Heart left ventricle (tissue), 16 donors: Measurements from ENCODE around the gene COL23A1. TPM values are rescaled to one million over a fixed set of nuclear protein-coding genes. Genes with fewer than 3 reads are reported as not detected.
"Not testable (repeated sequence)": the region's sequence is repeated elsewhere in the genome, so short reads cannot be mapped to it uniquely, and the experiment has no call there.

ENCODE experiments used
- ATAC-seq, 4 donors: fragments of 200-7000 bp; cut with Tn5 transposase; one replicate each; pipeline ENCODE4 v1.9.1; 2020 to 2022; ENCODE audit warnings: moderate library complexity in 4 of 4, mild to moderate bottlenecking in 3 of 4, moderate number of reproducible peaks in 1 of 4
- DNase-seq, 5 donors: peaks; one replicate each; pipeline ENCODE4 v3.0.0-alpha.2; 2020
- H3K27ac ChIP-seq, 12 donors: fragments of 200-600 bp; sonication (generic) in 4 of 12; one replicate each; pipeline versions ENCODE4 v1.5.0 to v1.8.0; 2016 to 2022; ENCODE audit warnings: mild to moderate bottlenecking in 2 of 12
- H3K27me3 ChIP-seq, 9 donors: fragments of 200-600 bp; sonication (generic) in 2 of 9; one replicate each; pipeline versions ENCODE4 v1.5.1 to v1.8.0; 2016 to 2022; ENCODE audit warnings: mild to moderate bottlenecking in 3 of 9
- H3K36me3 ChIP-seq, 9 donors: fragments of 200-600 bp; sonication (generic) in 2 of 9; one replicate each; pipeline versions ENCODE4 v1.5.0 to v1.8.0; 2018 to 2022; ENCODE audit warnings: mild to moderate bottlenecking in 2 of 9
- H3K4me1 ChIP-seq, 12 donors: fragments of 200-600 bp; sonication (generic) in 4 of 12; one replicate each; pipeline versions ENCODE4 v1.5.0 to v1.8.0; 2016 to 2022; ENCODE audit warnings: mild to moderate bottlenecking in 3 of 12
- H3K4me3 ChIP-seq, 12 donors: fragments of 200-600 bp; sonication (generic) in 4 of 12; one replicate each; pipeline versions ENCODE4 v1.5.0 to v1.8.0; 2017 to 2022; ENCODE audit warnings: mild to moderate bottlenecking in 9 of 12, moderate library complexity in 4 of 12
- H3K9me3 ChIP-seq, 12 donors: fragments of 200-600 bp; sonication (generic) in 4 of 12; one replicate each; pipeline versions ENCODE4 v1.5.0 to v1.8.0; 2016 to 2022; ENCODE audit warnings: mild to moderate bottlenecking in 1 of 12
- POLR2A ChIP-seq, 2 donors: fragments of 450-650 bp; IDR thresholded peaks; one replicate each; pipeline ENCODE4 v1.6.1; 2017; ENCODE audit warnings: antibody characterized with exemption in 2 of 2, mild to moderate bottlenecking in 2 of 2, moderate library complexity in 2 of 2
- WGBS, 4 donors: extraction: QIAGEN DNeasy Blood & Tissue Kit in 2 of 4; methylation state at CpG; one replicate each; pipeline versions ENCODE4 v1.1.5 to v1.1.7; 2013 to 2018; 5-methylcytosine and 5-hydroxymethylcytosine counted together
- intact Hi-C, 10 donors: fragments of 100-400 bp; cut with DNase I; formaldehyde crosslinking; loops; one replicate each; pipeline versions ENCODE4 v1.11.1 to v1.14.2; 2022
- polyA plus RNA-seq, 2 donors: library from polyadenylated mRNA; stranded (reverse); fragments of 200-250 nt; gene quantifications; one replicate each; pipeline ENCODE4 v1.2.3, GENCODE V29; 2013
- total RNA-seq, 9 donors: library from RNA; depleted of rRNA in 2 of 9; stranded (reverse); fragments of >200 nt in 2 of 9; fragmentation: NEBNext Ultra II Directional in 3 of 9; extraction: Animal tissue kit (Norgen Biotek cat#: 25700) in 3 of 9; gene quantifications; one replicate each; pipeline versions ENCODE4 v1.1.0 to v1.2.4, GENCODE V29; 2016 to 2023
- TF ChIP-seq, protein P1 (sequence below), 12 donors: fragments of 200-600 bp; sonication (generic) in 4 of 12; IDR thresholded peaks; one replicate each; pipeline versions ENCODE4 v1.5.0 to v1.8.0; 2018 to 2022; ENCODE audit warnings: antibody characterized with exemption in 12 of 12, mild to moderate bottlenecking in 5 of 12
- donor health status: ischemic (EF 13 %, LVEDD 7.1; RV severe dilation, severe dysfunction).
- donor health status: healthy with polysubstance abuse.
- donor health status: DM: no; HTN: yes; CAD: no.
- donor health status: DM: no; HTN: no; CAD: no.
- donor health status: ischemic (EF 25% LVEDD 6.9; RV normal size, moderate dysfunction).
- donor health status: ischemic (EF 25% LVEDD 5.7; RV mildly dilated, moderate dysfunction).
- donor health status: healthy.
- donor health status: DM: yes; HTN: yes; CAD: no.
- donor health status: ischemic (EF 35%, LVEDD 5.7; RV mildly dilated, moderate dysfunction).
- donor health status: nonischemic (EF 11% LVEDD 7.7; RV severe dilation, severe dysfunction).
- donor health status: DM: yes; HTN: yes; CAD: no.
- donor health status: PGD.
- donor health status: ischemic (EF 29% LVEDD 5.4; RV normal size, mild dysfunction).
- donor health status: nonischemic (EF 23%, LVEDD 6.1; RV moderate dilation, normal function).

COL23A1 gene
- total and polyA plus RNA-seq, 11 donors, result 6.0 to 33.0 (median 18.8) TPM

DNA sequence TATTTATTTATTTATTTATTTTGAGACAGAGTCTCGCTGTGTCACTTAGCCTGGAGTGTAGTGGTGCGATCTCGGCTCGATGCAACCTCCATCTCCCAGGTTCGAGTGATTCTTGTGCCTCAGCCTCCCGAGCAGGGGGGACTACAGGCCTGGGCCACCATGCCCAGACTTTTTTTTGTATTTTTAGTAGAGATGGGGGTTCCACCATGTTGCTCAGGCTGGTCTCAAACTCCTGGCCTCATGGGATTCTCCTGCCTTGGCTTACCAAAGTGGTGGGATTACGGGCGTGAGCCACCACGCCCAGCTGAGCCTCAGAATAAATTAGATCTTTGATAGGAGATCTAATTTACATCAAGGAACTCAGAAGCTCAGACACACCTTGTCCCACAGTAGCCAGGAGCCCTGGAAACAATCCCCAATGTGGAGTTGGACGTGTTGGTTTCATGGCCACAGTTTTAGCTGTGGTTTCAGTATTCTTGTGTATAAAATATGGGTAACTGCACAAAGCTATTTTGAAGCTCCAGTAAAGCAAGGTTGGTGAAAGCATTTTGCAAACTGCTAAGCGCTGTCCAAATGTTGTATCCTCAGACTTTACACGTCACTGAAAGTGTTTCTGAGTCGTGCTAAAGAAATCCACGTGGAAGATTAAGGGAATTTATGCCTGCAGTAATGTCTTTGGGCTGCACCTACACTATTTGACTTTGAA is 388.8 kb downstream of the COL23A1 start:
- 91% methylated on average over 14 of the region's 14 CpGs for WGBS, 4 donors
- peaks cover 0 to 9% (median 3%) of the 10 kb centered on the region in 9 donors for H3K36me3 ChIP-seq
- peaks cover 7 to 21% (median 11%) of the 10 kb centered on the region in 12 donors for H3K4me1 ChIP-seq
- no peak for DNase-seq
- TF ChIP-seq POLR2A (IDR thresholded peaks at IDR 0.05), result no peak
- TF ChIP-seq, protein P1, sequence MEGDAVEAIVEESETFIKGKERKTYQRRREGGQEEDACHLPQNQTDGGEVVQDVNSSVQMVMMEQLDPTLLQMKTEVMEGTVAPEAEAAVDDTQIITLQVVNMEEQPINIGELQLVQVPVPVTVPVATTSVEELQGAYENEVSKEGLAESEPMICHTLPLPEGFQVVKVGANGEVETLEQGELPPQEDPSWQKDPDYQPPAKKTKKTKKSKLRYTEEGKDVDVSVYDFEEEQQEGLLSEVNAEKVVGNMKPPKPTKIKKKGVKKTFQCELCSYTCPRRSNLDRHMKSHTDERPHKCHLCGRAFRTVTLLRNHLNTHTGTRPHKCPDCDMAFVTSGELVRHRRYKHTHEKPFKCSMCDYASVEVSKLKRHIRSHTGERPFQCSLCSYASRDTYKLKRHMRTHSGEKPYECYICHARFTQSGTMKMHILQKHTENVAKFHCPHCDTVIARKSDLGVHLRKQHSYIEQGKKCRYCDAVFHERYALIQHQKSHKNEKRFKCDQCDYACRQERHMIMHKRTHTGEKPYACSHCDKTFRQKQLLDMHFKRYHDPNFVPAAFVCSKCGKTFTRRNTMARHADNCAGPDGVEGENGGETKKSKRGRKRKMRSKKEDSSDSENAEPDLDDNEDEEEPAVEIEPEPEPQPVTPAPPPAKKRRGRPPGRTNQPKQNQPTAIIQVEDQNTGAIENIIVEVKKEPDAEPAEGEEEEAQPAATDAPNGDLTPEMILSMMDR (IDR thresholded peaks at IDR 0.05), result no peak
- intact Hi-C loops, result no loop called here
- H3K4me3 ChIP-seq, result no peak overlapping the region
- no peaks in the 10 kb centered on the region for H3K9me3 ChIP-seq
- no peak overlapping the region for H3K27ac ChIP-seq
- no peaks in the 10 kb centered on the region for H3K27me3 ChIP-seq
- no peak for ATAC-seq

DNA sequence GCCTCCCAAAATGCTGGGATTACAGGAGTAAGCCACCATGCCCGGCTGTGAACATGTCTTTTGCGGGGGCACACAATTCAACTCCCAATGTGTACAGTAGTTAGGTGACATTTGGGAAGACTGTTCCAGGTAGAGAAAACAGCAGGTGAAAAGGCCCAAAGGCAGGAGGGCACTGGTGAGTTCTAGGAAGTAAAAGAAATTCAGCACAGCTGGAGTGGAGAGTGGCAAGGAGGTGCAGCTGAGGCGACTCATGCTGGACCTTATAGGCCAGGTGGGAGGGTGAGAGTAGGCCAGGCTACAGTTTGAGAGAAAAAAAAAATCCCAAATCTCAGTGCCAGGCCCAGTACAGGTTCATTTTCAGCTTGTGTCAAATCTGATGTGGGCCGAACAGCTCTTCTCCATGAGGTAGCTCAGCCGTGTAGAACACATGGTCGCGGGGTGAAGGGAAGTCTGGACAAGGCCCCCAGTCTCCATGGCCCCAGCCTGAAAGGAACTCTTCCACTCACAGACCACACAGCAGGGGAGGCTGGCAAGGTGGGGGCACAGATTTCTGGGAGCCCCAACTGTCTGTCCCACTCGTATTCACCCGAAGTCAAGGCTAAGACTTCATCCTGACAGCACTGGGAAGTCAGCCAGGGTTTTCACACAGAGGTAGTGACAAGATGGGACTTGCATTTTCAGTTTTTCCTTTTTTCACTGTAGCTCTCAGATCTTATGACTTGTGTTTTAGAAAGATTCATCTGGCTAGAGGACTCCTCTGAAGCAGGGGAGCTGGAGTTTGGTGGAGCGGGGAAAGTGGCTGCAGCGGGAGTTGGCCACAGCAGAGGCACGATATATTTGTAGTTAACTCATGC is 390.4 kb downstream of the COL23A1 start:
- Histone ChIP-seq H3K36me3 (no peaks in the 10 kb centered on the region), H3K27ac (no peak overlapping the region), H3K9me3 (no peaks in the 10 kb centered on the region), H3K4me1 (peaks cover 0 to 11% (median 0%) of the 10 kb centered on the region in 12 donors), H3K4me3 (no peak overlapping the region), H3K27me3 (no peaks in the 10 kb centered on the region)
- DNase-seq (no peak), ATAC-seq (no peak)
- no peak for TF ChIP-seq POLR2A (IDR thresholded peaks at IDR 0.05)
- TF ChIP-seq, protein P1 (IDR thresholded peaks at IDR 0.05), result no peak
- WGBS, 4 donors, result 73 to 85% (median 83%) methylated on average over 10 to 12 of the region's 12 CpGs
- intact Hi-C loops, result loop anchor here in 1 of 10 donors (5.0 kb wide), 1 partner anchor 43 kb away; no protein-coding TSS in a partner anchor

DNA sequence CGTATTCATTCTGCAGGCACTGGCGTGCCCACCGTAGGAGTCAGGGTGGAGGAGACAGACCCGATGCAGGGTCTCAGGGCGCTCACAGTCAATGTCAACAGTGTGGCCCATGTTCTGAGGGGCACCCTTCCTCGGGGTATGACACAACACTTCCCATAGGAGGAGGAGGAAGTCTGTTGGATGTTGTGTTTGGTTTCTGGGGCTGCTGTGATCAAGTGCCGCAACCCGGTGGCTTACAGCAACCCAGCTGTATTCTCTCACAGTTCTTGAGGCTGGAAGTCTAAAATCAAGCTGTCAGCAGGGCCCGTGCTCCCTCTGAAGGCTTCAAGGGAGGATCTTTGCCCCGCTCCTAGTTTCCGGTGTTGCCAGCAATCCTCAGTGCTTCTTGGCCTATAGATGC is 391.5 kb downstream of the COL23A1 start:
- H3K36me3 ChIP-seq, result no peaks in the 10 kb centered on the region
- no peak overlapping the region for H3K27ac ChIP-seq
- 79 to 83% (median 81%) methylated on average over 11 of the region's 11 CpGs for WGBS, 4 donors
- intact Hi-C loops, result loop anchor here in 1 of 10 donors (5.0 kb wide), 1 partner anchor 41 kb away; no protein-coding TSS in a partner anchor
- no peaks in the 10 kb centered on the region for H3K9me3 ChIP-seq
- TF ChIP-seq, protein P1 (IDR thresholded peaks at IDR 0.05), result no peak
- TF ChIP-seq POLR2A (IDR thresholded peaks at IDR 0.05), result no peak
- no peak for DNase-seq
- no peak for ATAC-seq
- H3K4me3 ChIP-seq, result no peak overlapping the region
- peaks cover 0 to 5% (median 0%) of the 10 kb centered on the region in 9 donors for H3K27me3 ChIP-seq
- peaks cover 0 to 15% (median 0%) of the 10 kb centered on the region in 12 donors for H3K4me1 ChIP-seq

DNA sequence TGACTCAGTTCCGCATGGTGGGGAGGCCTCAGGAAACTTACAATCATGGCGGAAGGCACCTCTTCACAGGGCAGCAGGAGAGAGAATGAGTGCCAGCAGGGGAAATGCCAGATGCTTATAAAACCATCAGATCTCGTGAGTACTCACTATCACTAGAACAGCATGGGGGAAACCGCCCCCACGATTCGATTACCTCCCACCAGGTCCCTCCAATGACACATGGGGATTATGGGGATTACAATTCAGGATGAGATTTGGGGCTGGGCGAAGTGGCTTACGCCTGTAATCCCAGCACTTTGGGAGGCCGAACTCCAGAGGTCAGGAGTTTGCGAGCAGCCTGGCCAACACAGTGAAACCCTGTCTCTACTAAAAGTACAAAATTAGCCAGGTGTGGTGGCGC is 392.0 kb downstream of the COL23A1 start:
- not testable (repeated sequence) for DNase-seq, ATAC-seq, H3K9me3 ChIP-seq, H3K4me3 ChIP-seq, H3K36me3 ChIP-seq, H3K27ac ChIP-seq
- 69 to 87% (median 83%) methylated on average over 10 to 11 of the region's 11 CpGs for WGBS, 4 donors
- peaks cover 0 to 11% (median 0%) of the 10 kb centered on the region in 9 donors for H3K27me3 ChIP-seq
- H3K4me1 ChIP-seq, result peaks cover 0 to 14% (median 0%) of the 10 kb centered on the region in 12 donors
- intact Hi-C loops, result loop anchor here in 1 of 10 donors (5.0 kb wide), 1 partner anchor 41 kb away; no protein-coding TSS in a partner anchor
